Epithelial cell of prostate (primary cell): ENCODE measurements around the gene SCART1.
"Not testable (repeated sequence)": the region's sequence is repeated elsewhere in the genome, so short reads cannot be mapped to it uniquely, and the experiment has no call there.

Experiments used
- DNase-seq: peaks from one replicate; pipeline ENCODE4 v3.0.0-alpha.2; 2011; ENCODE audit warnings: low read depth, low spot score
- H3K27ac ChIP-seq: fragments of 450-650 bp; 2 replicates; pipeline ENCODE4 v1.5.1; 2017; ENCODE audit warnings: mild to moderate bottlenecking

SCART1 gene

GRCh38 chr10:133511408-133511807, 57.7 kb downstream of the SCART1 start:
- no peak for DNase-seq
- no peak overlapping the region for H3K27ac ChIP-seq

- no peak overlapping the region for H3K27ac ChIP-seq
- DNase-seq, result no peak
Observed at GRCh38 chr10:133511907-133512528, 58.3 kb downstream of the SCART1 start.

GRCh38 chr10:133515471-133515870, 61.7 kb downstream of the SCART1 start:
- no peak for DNase-seq
- H3K27ac ChIP-seq, result no peak overlapping the region

GRCh38 chr10:133516057-133516456, 62.3 kb downstream of the SCART1 start:
- no peak overlapping the region for H3K27ac ChIP-seq

GRCh38 chr10:133518517-133518916, 64.8 kb downstream of the SCART1 start:
- not testable (repeated sequence) for DNase-seq, H3K27ac ChIP-seq

More at GRCh38 chr10:133516057-133516456, 62.3 kb downstream of the SCART1 start:
- no peak for DNase-seq
